A549 (cell line): ENCODE results near the gene CCDC57.

Source experiments
- CTCF ChIP-seq: fragments of >200 bp; sonication (Bioruptor Twin); formaldehyde crosslinking; IDR thresholded peaks from 3 replicates; pipeline ENCODE4 v1.5.1; 2016
- ELK1 ChIP-seq: fragments of 150-350 bp; IDR thresholded peaks from 2 replicates; pipeline ENCODE4 v1.6.1; 2014; ENCODE audit warnings: low read depth, mild to moderate bottlenecking, low read length
- KDM1A ChIP-seq: fragments of 200-600 bp; sonication (generic); IDR thresholded peaks from 2 replicates; pipeline ENCODE4 v1.6.1; 2016; ENCODE audit warnings: low read depth, mild to moderate bottlenecking
- NR3C1 ChIP-seq: fragments of >200 bp; sonication (Bioruptor Twin); formaldehyde crosslinking; IDR thresholded peaks from 3 replicates; pipeline ENCODE4 v1.6.1; 2017
- POLR2A ChIP-seq: IDR thresholded peaks from 2 replicates; pipeline ENCODE4 v1.6.1; 2012; ENCODE audit warnings: mild to moderate bottlenecking, low read length

GRCh38 chr17:82101767-82102679, 110.6 kb downstream of the CCDC57 start:
- TF ChIP-seq POLR2A: no peak
- TF ChIP-seq CTCF: no peak
- TF ChIP-seq NR3C1: no peak
- no peak for TF ChIP-seq ELK1
- TF ChIP-seq KDM1A: no peak
